GM20000 (cell line): Measurements from ENCODE around the gene NKX6-2.
"Not testable (repeated sequence)": the region's sequence is repeated elsewhere in the genome, so short reads cannot be mapped to it uniquely, and the experiment has no call there.

ENCODE experiments used
- DNase-seq: peaks from one replicate; pipeline ENCODE4 v3.0.0; 2012; ENCODE audit warnings: low spot score
- CTCF ChIP-seq: IDR thresholded peaks from 2 replicates; pipeline ENCODE4 v1.5.1; 2012; ENCODE audit warnings: mild to moderate bottlenecking, control low read depth; ENCODE audit errors: extremely low read depth, missing control alignments

The NKX6-2 gene

GRCh38 chr10:132802048-132802447 lies 16.1 kb upstream of the NKX6-2 start:
- DNase-seq = no peak
- no peak for TF ChIP-seq CTCF

GRCh38 chr10:132799865-132800264 lies 13.9 kb upstream of the NKX6-2 start:
- TF ChIP-seq CTCF = no peak
- DNase-seq = no peak

- TF ChIP-seq CTCF = no peak
- DNase-seq = no peak
Observed at GRCh38 chr10:132798876-132799275, 12.9 kb upstream of the NKX6-2 start.

- no peak for DNase-seq
- TF ChIP-seq CTCF = no peak
Observed at GRCh38 chr10:132798403-132798802, 12.5 kb upstream of the NKX6-2 start.

GRCh38 chr10:132797986-132798385 lies 12.0 kb upstream of the NKX6-2 start:
- DNase-seq = not testable (repeated sequence)

- TF ChIP-seq CTCF = no peak
- no peak for DNase-seq
Observed at GRCh38 chr10:132796846-132797245, 10.9 kb upstream of the NKX6-2 start.

GRCh38 chr10:132793871-132794849 lies 8.2 kb upstream of the NKX6-2 start:
- TF ChIP-seq CTCF = no peak
- no peak for DNase-seq

GRCh38 chr10:132793213-132793612 lies 7.3 kb upstream of the NKX6-2 start:
- no peak for DNase-seq
- no peak for TF ChIP-seq CTCF
